Endothelial cell (in vitro differentiated cells): ENCODE results near the gene TCL1A. TPM values are rescaled to one million over a fixed set of nuclear protein-coding genes. Genes with fewer than 3 reads are reported as not detected.

Source experiments
- DNase-seq: peaks from one replicate; pipeline ENCODE4 v3.0.0; 2021; ENCODE audit warnings: low spot score
- H3K27ac Mint-ChIP-seq: one replicate; pipeline ENCODE4 v1.8.0; 2021; ENCODE audit warnings: mixed read lengths, inconsistent platforms; ENCODE audit not compliant: unreplicated experiment
- H3K27me3 Mint-ChIP-seq: one replicate; pipeline ENCODE4 v1.8.0; 2021; ENCODE audit warnings: mild to moderate bottlenecking, moderate library complexity, mixed read lengths, inconsistent platforms; ENCODE audit not compliant: unreplicated experiment
- H3K36me3 Mint-ChIP-seq: one replicate; pipeline ENCODE4 v1.8.0; 2021; ENCODE audit warnings: mild to moderate bottlenecking, low read depth, mixed read lengths, inconsistent platforms; ENCODE audit not compliant: unreplicated experiment
- H3K4me1 Mint-ChIP-seq: one replicate; pipeline ENCODE4 v1.8.0; 2021; ENCODE audit warnings: mild to moderate bottlenecking, mixed read lengths, inconsistent platforms; ENCODE audit not compliant: unreplicated experiment
- H3K4me3 Mint-ChIP-seq: one replicate; pipeline ENCODE4 v1.8.0; 2021; ENCODE audit warnings: mild to moderate bottlenecking, mixed read lengths, inconsistent platforms; ENCODE audit not compliant: unreplicated experiment
- H3K9me3 Mint-ChIP-seq: one replicate; pipeline ENCODE4 v1.8.0; 2021; ENCODE audit warnings: mixed read lengths, inconsistent platforms; ENCODE audit not compliant: unreplicated experiment
- CTCF ChIP-seq: fragments of 200-600 bp; sonication (generic); IDR thresholded peaks from one replicate; pipeline ENCODE4 v1.5.0; 2021; ENCODE audit warnings: antibody characterized with exemption; ENCODE audit not compliant: unreplicated experiment
- total RNA-seq: library from RNA; stranded (reverse); fragmentation: NEBNext Ultra II Directional; extraction: Animal tissue kit (Norgen Biotek cat#: 25700); gene quantifications from one replicate; pipeline ENCODE4 v1.2.1, GENCODE V29; 2021; ENCODE audit not compliant: unreplicated experiment

The TCL1A gene
- total RNA-seq, 1 donor from 2014 or later, result not detected

GRCh38 chr14:95707327-95707726 is 6.6 kb downstream of the TCL1A start:
- Mint-ChIP-seq H3K27me3 (peaks cover 2% of the 10 kb centered on the region), H3K27ac (no peak overlapping the region), H3K4me1 (peaks cover 17% of the 10 kb centered on the region), H3K9me3 (no peaks in the 10 kb centered on the region), H3K4me3 (no peak overlapping the region), H3K36me3 (no peaks in the 10 kb centered on the region)
- DNase-seq, result no peak
- TF ChIP-seq CTCF, result no peak

GRCh38 chr14:95705518-95705917 is 8.4 kb downstream of the TCL1A start:
- Mint-ChIP-seq H3K36me3 (no peaks in the 10 kb centered on the region), H3K4me1 (peaks cover 17% of the 10 kb centered on the region), H3K27ac (no peak overlapping the region), H3K27me3 (peaks cover 5% of the 10 kb centered on the region), H3K9me3 (no peaks in the 10 kb centered on the region), H3K4me3 (no peak overlapping the region)
- no peak for TF ChIP-seq CTCF
- no peak for DNase-seq

GRCh38 chr14:95703805-95704204 is 10.1 kb downstream of the TCL1A start:
- Mint-ChIP-seq H3K36me3 (no peaks in the 10 kb centered on the region), H3K4me3 (no peak overlapping the region), H3K27me3 (peaks cover 5% of the 10 kb centered on the region), H3K27ac (no peak overlapping the region), H3K9me3 (no peaks in the 10 kb centered on the region), H3K4me1 (peaks cover 28% of the 10 kb centered on the region)
- no peak for DNase-seq
- TF ChIP-seq CTCF, result no peak

- Mint-ChIP-seq H3K4me3 (no peak overlapping the region), H3K4me1 (peaks cover 28% of the 10 kb centered on the region), H3K27ac (no peak overlapping the region), H3K27me3 (peaks cover 5% of the 10 kb centered on the region), H3K36me3 (no peaks in the 10 kb centered on the region), H3K9me3 (no peaks in the 10 kb centered on the region)
- DNase-seq, result no peak
- no peak for TF ChIP-seq CTCF
Observed at GRCh38 chr14:95703341-95703740, 10.6 kb downstream of the TCL1A start.

- Mint-ChIP-seq H3K36me3 (no peaks in the 10 kb centered on the region), H3K4me1 (peaks cover 22% of the 10 kb centered on the region), H3K9me3 (no peaks in the 10 kb centered on the region), H3K4me3 (no peak overlapping the region), H3K27ac (no peak overlapping the region), H3K27me3 (peaks cover 5% of the 10 kb centered on the region)
- no peak for DNase-seq
- TF ChIP-seq CTCF, result no peak
Observed at GRCh38 chr14:95701846-95702221, 12.1 kb downstream of the TCL1A start.
